Measurements from ENCODE around the gene RMND1.
"Not testable (repeated sequence)": the region's sequence is repeated elsewhere in the genome, so short reads cannot be mapped to it uniquely, and the experiment has no call there.

Gene RMND1

DNA sequence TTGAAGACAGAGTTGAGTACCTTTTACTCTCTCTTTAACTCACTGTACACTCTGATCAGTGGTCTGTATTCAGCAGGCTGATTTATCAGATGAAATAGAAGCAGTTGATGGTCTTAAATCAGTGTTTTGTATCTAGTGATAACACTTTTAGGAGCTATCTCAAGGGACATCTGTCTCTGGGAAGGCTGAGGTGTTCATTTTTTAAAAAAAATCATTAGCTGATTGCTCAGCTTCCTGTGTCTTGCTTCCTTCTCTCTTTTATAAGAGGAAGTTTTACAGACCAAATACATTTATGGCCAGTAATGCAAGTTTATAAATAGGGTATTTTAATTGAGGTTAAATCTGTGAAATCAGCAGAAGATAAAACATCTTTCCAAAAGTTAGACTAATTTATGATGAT is 29.9 kb upstream of the RMND1 start:
- Mint-ChIP-seq H3K27me3 (no peaks in the 10 kb centered on the region), H3K4me3 (peak overlapping the region; percentile 30 to 42)
- peak; percentile 42 for ATAC-seq (replicated peaks)

DNA sequence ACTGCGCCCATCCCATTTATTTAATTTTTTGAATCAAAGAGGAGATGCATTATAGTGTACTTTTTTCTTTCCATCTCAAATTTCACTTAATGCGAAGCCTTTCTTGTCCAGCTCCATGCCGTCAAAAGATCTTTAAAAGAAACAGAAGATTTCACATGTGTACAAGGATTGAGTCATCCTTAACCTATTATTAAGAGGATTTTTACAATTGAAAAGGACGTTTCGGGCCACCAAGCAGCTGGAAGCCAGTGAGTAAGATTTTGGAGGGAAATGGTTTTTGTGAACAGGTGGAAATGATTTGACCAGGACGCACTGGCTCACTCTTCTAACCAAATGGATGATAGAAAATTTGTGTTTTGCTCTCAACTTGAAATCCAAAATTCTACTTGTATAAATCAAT is 26.7 kb upstream of the RMND1 start:
- H3K4me3 Mint-ChIP-seq, result no peak overlapping the region
- DNase-seq, result no peak
- H3K36me3 Mint-ChIP-seq (ENCODE audit: insufficient read depth), result no peaks in the 10 kb centered on the region
- H3K27ac Mint-ChIP-seq, result no peak overlapping the region
- H3K9me3 Mint-ChIP-seq, result no peaks in the 10 kb centered on the region
- H3K27me3 Mint-ChIP-seq, result no peaks in the 10 kb centered on the region
- H3K4me1 Mint-ChIP-seq (ENCODE audit: low read depth in 2 of 2), result peaks cover 8 to 16% of the 10 kb centered on the region in 2 donors
- ATAC-seq (replicated peaks), result no peak

More for the DNA sequence above, 29.9 kb upstream of the RMND1 start:
- Mint-ChIP-seq H3K4me1 (ENCODE audit: low read depth in 2 of 2) (peaks cover 8 to 10% of the 10 kb centered on the region in 2 donors), H3K9me3 (no peaks in the 10 kb centered on the region), H3K27ac (peak overlapping the region; percentile 59 to 85), H3K36me3 (ENCODE audit: insufficient read depth) (no peaks in the 10 kb centered on the region)
- DNase-seq, result no peak

DNA sequence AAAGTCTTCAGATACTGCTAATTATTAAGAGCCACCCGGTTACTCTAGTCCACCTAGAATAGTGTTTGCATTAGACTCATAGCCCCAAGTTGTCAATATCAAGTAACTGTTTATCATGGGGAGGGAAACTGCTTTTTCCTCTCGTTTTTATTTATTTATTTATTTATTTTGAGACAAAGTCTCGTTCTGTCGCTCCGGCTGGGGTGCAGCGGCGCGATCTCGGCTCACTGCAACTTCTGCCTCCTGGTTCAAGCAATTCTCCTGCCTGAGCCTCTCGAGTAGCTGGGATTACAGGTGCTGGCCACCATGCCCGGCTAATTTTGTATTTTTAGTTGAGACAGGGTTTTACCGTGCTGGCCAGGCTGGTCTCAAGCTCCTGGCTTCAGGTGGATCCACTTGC is 25.8 kb upstream of the RMND1 start:
- no peaks in the 10 kb centered on the region for H3K36me3 Mint-ChIP-seq (ENCODE audit: insufficient read depth)
- DNase-seq (no peak), ATAC-seq (replicated peaks) (no peak)
- H3K4me3 Mint-ChIP-seq, result no peak overlapping the region
- H3K27me3 Mint-ChIP-seq, result no peaks in the 10 kb centered on the region
- no peak overlapping the region for H3K27ac Mint-ChIP-seq
- H3K9me3 Mint-ChIP-seq, result no peaks in the 10 kb centered on the region
- peaks cover 8 to 16% of the 10 kb centered on the region in 2 donors for H3K4me1 Mint-ChIP-seq (ENCODE audit: low read depth in 2 of 2)

DNA sequence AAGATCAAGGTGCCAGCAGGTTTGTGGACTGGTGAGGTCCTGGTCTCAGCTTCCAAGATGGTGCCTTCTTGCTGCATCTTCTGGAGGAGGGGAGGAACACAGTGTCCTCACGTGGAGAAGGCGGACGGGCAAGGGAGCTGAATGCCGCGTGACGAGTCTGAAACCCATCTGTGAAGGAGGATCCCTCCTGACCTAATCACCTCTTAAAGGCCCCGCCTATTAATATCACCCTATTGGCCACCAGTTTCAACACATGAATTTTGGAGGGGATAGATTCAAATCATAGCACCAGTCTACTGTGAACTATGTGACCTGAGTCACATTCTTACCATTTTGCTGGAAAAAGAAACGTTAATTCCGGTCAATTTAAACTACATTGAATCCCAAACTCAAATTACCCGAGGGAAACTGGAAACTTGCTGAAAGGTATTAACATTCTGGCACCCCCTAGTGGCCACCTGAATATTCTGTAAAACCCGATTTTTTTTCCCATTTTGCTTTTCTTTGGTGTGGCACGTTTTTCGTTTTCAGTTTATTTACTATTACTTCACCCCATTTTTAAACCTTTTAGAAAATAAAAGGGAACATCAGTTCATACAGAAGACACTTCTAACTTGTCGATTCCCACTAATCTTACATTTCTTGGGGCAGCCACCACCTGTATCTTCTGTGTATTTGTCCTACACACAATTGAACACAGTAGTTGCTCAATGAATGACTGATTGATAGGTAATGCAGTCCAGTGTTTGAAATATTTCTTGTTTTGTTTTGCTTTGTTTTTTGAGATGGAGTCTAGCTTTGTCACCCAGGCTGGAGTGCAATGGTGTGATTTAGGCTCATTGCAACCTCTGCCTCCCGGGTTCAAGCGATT is 24.0 kb upstream of the RMND1 start:
- no peaks in the 10 kb centered on the region for H3K9me3 Mint-ChIP-seq
- peak; percentile 55 for ATAC-seq (replicated peaks)
- H3K4me3 Mint-ChIP-seq, result peak overlapping the region; percentile 40 to 54
- no peaks in the 10 kb centered on the region for H3K27me3 Mint-ChIP-seq
- no peaks in the 10 kb centered on the region for H3K36me3 Mint-ChIP-seq (ENCODE audit: insufficient read depth)
- peaks cover 0 to 6% of the 10 kb centered on the region in 2 donors for H3K4me1 Mint-ChIP-seq (ENCODE audit: low read depth in 2 of 2)
- no peak overlapping the region for H3K27ac Mint-ChIP-seq
- peak; percentile 45 to 51 (median 47) for DNase-seq

DNA sequence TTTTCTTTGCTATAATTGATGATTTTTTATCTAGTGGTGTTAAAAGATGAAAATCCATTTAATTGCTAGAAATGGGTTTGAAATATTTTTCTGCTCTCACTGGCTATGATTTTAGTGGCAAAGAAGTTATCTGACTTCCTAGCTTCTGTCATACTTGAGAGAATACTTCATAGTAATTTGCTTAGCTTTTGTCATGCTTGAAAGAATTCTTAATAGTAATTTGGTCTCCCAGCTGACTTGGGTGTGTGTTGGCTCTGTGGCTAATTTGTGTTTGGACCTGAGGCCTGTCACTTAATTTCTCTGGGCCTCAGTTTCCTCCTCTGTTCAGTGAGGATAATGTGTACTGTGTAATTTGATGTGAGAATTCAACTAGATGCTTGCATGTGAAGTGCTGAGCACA is 12.8 kb upstream of the RMND1 start:
- no peak overlapping the region for H3K4me3 Mint-ChIP-seq
- peaks cover 2 to 21% of the 10 kb centered on the region in 2 donors for H3K4me1 Mint-ChIP-seq (ENCODE audit: low read depth in 2 of 2)
- DNase-seq (no peak), ATAC-seq (replicated peaks) (no peak)
- no peaks in the 10 kb centered on the region for H3K27me3 Mint-ChIP-seq
- peaks cover 23% of the 10 kb centered on the region for H3K36me3 Mint-ChIP-seq (ENCODE audit: insufficient read depth)
- peak overlapping the region in 1 of 2 donors; percentile 6 for H3K27ac Mint-ChIP-seq
- no peaks in the 10 kb centered on the region for H3K9me3 Mint-ChIP-seq

DNA sequence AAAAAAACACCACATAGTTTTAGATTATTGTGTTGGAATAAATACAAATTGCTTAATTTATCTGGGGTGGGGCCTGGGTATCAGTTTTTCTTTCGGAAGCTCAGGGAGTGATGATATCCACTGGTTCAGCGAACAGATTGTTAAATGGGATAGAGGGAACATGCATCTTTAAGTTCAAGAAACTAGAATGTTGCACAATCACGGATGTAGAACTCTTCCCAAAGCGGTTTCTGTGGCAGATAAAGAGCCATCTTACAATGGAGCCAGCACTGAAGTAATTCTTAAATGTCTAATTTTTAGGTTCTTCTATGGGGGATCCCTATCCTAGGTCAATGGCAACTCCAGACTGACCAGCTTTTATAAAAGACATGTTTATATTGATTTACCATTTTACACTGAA is 9.7 kb upstream of the RMND1 start:
- no peak for ATAC-seq (replicated peaks)

DNA sequence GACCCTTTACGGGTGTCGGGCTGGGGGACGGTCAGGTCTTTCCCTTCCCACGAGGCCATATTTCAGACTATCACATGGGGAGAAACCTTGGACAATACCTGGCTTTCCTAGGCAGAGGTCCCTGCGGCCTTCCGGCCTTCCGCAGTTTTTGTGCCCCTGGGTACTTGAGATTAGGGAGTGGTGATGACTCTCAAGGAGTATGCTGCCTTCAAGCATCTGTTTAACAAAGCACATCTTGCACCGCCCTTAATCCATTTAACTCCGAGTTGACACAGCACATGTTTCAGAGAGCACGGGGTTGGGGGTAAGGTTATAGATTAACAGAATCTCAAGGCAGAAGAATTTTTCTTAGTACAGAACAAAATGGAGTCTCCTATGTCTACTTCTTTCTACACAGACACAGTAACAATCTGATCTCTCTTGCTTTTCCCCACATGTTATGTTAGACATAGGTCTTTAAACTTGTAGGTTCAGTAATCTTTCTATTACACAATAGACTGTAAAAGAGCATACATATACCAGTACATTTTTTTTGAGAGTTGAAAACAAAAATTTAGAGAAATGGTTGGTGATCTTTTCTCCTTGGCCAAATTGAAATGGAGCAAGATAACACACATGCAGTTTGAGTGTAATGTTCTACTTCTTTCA is 3.9 kb upstream of the RMND1 start:
- not testable (repeated sequence) for DNase-seq; H3K27me3 Mint-ChIP-seq; H3K9me3 Mint-ChIP-seq; H3K4me3 Mint-ChIP-seq; H3K27ac Mint-ChIP-seq; ATAC-seq (replicated peaks)
- peaks cover 35% of the 10 kb centered on the region for H3K36me3 Mint-ChIP-seq (ENCODE audit: insufficient read depth)
- peaks cover 21 to 41% of the 10 kb centered on the region in 2 donors for H3K4me1 Mint-ChIP-seq (ENCODE audit: low read depth in 2 of 2)

More for the DNA sequence above, 9.7 kb upstream of the RMND1 start:
- Mint-ChIP-seq H3K9me3 (no peaks in the 10 kb centered on the region), H3K4me1 (ENCODE audit: low read depth in 2 of 2) (peaks cover 5 to 28% of the 10 kb centered on the region in 2 donors), H3K4me3 (no peak overlapping the region), H3K27ac (no peak overlapping the region), H3K27me3 (no peaks in the 10 kb centered on the region), H3K36me3 (ENCODE audit: insufficient read depth) (peaks cover 34% of the 10 kb centered on the region)
- DNase-seq, result no peak

DNA sequence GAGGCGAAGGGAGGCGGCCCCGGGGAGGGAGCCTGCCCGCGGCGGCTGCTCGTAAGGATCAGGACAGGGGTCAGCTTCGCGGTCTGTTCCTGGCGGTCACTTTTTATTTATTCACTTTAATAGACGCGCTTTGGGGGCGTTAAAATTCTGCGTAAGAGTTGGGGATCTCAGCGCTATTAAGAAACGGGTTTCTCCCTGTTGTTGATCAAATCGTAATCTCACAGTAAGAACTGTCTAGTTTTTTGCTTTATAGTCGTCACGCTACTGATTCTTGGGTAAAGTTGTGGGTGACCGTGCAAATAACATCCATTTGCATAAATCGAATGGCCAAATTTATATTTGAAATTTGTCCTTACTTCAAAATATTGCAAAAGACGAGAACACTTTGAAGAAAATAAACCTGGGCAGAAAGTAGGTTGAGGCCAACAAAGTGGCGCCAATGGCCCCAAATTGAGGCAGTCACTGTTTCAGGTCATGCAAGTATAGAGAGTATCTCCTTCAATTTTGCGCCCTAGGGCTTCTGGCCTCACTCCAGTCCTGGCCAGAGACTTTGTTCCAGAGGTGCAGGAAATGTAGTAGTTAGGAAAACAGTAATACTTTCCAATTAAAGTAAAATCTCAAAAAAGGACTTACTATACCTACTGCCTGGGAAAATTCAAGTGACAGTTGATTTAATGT is 963 bp upstream of the RMND1 start:
- Mint-ChIP-seq H3K27ac (peak overlapping the region; percentile 93 to 96), H3K36me3 (ENCODE audit: insufficient read depth) (peaks cover 18% of the 10 kb centered on the region), H3K4me3 (peak overlapping the region; percentile 84 to 95), H3K4me1 (ENCODE audit: low read depth in 2 of 2) (peaks cover 22 to 53% of the 10 kb centered on the region in 2 donors), H3K27me3 (no peaks in the 10 kb centered on the region), H3K9me3 (no peaks in the 10 kb centered on the region)
- ATAC-seq (replicated peaks) (no peak), DNase-seq (no peak)

DNA sequence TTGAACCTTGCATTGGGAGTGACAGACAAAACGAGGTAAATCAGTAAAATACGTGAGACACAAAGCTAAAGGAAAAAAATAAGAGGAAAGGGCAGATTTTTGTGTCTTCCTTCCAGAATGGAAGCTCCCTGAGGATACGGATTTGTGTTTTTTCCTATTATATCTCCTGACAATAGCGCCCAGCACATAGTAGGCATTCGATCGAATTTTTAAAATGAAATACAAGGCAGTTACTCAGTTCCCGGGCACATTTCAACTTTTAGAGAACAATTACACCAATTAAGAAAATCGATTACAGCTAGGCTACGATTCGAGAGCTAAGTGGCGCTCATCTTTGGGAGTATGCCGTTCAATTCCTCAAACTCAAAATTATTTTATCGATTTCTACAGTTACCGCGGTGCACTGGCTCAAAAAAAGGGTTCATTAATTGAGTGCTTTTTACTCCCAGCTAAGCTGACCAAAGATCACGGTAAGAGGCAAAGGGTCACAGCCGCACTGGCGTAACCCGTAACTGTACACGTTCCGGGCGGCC is 443 bp downstream of the RMND1 start:
- peaks cover 17 to 44% of the 10 kb centered on the region in 2 donors for H3K4me1 Mint-ChIP-seq (ENCODE audit: low read depth in 2 of 2)
- no peaks in the 10 kb centered on the region for H3K9me3 Mint-ChIP-seq
- peak overlapping the region; percentile 93 to 96 for H3K27ac Mint-ChIP-seq
- DNase-seq (no peak), ATAC-seq (replicated peaks) (no peak)
- H3K36me3 Mint-ChIP-seq (ENCODE audit: insufficient read depth), result peaks cover 18% of the 10 kb centered on the region
- no peaks in the 10 kb centered on the region for H3K27me3 Mint-ChIP-seq
- peak overlapping the region; percentile 84 to 95 for H3K4me3 Mint-ChIP-seq

DNA sequence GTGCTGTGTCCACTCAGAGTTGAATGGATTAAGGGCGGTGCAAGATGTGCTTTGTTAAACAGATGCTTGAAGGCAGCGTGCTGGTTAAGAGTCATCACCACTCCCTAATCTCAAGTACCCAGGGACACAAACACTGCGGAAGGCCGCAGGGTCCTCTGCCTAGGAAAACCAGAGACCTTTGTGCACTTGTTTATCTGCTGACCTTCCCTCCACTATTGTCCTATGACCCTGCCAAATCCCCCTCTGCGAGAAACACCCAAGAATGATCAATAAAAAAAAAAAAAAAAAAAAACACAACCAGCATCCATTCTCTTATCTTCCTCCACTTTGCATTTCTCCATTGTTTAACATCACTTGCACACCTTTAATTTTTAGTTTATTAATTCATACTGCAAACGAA is 998 bp downstream of the RMND1 start:
- Mint-ChIP-seq H3K4me1 (ENCODE audit: low read depth in 2 of 2) (peaks cover 17 to 44% of the 10 kb centered on the region in 2 donors), H3K36me3 (ENCODE audit: insufficient read depth) (peaks cover 14% of the 10 kb centered on the region), H3K4me3 (peak overlapping the region; percentile 84 to 95), H3K27ac (peak overlapping the region in 1 of 2 donors; percentile 93)
- not testable (repeated sequence) for H3K27me3 Mint-ChIP-seq; DNase-seq; ATAC-seq (replicated peaks); H3K9me3 Mint-ChIP-seq

DNA sequence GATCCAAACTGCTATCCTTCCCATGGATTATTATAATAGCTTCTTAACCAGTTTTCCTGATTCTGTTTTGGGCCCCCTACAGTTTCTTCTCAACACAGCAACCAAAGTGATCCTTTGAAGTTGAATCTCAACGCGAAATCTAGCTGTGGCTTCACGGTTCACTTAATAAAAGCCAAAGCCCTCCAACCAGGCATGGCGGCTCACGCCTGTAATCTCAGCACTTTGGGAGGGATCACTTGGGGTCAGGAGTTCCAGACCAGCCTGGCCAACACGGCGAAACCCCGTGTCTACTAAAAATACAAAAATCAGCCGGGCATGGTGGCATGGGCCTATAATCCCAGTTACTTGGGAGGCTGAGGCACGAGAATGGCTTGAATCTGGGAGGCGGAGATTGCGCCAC is 3.3 kb downstream of the RMND1 start:
- H3K9me3 Mint-ChIP-seq, result no peaks in the 10 kb centered on the region
- DNase-seq (no peak), ATAC-seq (replicated peaks) (no peak)
- peaks cover 13 to 35% of the 10 kb centered on the region in 2 donors for H3K4me1 Mint-ChIP-seq (ENCODE audit: low read depth in 2 of 2)
- no peak overlapping the region for H3K4me3 Mint-ChIP-seq
- H3K36me3 Mint-ChIP-seq (ENCODE audit: insufficient read depth), result peaks cover 18% of the 10 kb centered on the region
- no peak overlapping the region for H3K27ac Mint-ChIP-seq
- no peaks in the 10 kb centered on the region for H3K27me3 Mint-ChIP-seq

DNA sequence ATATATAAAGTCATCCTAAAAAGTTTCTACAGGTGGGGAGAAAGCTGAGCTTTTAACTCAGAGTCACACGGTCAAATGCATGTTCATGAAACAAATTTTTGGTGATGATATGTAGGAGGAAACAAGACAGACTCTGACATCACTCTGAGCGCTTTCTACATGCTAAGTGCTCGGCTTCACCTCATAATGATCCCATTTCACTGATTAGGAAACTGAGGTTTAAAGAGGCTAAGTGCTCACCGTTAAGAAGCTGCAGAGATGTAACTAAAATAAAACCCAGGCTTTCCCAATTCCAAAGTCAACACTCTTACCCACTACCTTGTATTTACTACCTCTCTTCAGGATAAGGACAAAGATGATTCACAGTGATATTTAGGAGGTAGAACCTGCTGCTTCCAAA is 4.7 kb downstream of the RMND1 start:
- Mint-ChIP-seq H3K27me3 (no peaks in the 10 kb centered on the region), H3K27ac (peak overlapping the region in 1 of 2 donors; percentile 4), H3K9me3 (no peaks in the 10 kb centered on the region), H3K4me3 (no peak overlapping the region), H3K36me3 (ENCODE audit: insufficient read depth) (peaks cover 11% of the 10 kb centered on the region), H3K4me1 (ENCODE audit: low read depth in 2 of 2) (peaks cover 12 to 30% of the 10 kb centered on the region in 2 donors)
- no peak for DNase-seq
- no peak for ATAC-seq (replicated peaks)

DNA sequence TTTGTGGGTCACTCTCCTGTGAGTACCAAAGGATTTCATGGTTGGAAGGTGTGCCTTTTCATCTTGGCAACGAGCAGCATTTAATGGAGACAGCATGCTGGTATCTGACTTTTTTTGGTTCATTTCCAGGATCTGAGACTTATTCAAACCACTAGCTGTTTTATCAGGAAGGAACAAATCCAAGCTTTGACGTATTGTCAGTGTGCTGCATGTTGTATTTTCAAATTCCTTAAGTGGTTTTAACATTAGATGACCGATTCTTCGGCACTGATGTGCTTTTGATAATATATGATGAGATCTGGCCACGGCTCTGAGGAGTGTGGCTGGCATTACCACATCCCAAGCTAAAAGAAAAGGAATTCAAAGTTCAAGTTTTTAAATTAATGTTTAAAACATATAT is 6.4 kb downstream of the RMND1 start:
- Mint-ChIP-seq H3K4me1 (ENCODE audit: low read depth in 2 of 2) (peaks cover 5 to 35% of the 10 kb centered on the region in 2 donors), H3K9me3 (no peaks in the 10 kb centered on the region)

More for the DNA sequence above, 6.4 kb downstream of the RMND1 start:
- H3K36me3 Mint-ChIP-seq (ENCODE audit: insufficient read depth), result peaks cover 4% of the 10 kb centered on the region
- no peak overlapping the region for H3K4me3 Mint-ChIP-seq
- H3K27ac Mint-ChIP-seq, result no peak overlapping the region
- ATAC-seq (replicated peaks), result no peak
- DNase-seq, result no peak
- H3K27me3 Mint-ChIP-seq, result no peaks in the 10 kb centered on the region

Data from effector memory CD8-positive, alpha-beta T cell (primary cell).